ENCODE data around the gene C1QTNF6.

GRCh38 chr22:37213218-37213855, 25.3 kb upstream of the C1QTNF6 start:
- TF ChIP-seq, protein P1, sequence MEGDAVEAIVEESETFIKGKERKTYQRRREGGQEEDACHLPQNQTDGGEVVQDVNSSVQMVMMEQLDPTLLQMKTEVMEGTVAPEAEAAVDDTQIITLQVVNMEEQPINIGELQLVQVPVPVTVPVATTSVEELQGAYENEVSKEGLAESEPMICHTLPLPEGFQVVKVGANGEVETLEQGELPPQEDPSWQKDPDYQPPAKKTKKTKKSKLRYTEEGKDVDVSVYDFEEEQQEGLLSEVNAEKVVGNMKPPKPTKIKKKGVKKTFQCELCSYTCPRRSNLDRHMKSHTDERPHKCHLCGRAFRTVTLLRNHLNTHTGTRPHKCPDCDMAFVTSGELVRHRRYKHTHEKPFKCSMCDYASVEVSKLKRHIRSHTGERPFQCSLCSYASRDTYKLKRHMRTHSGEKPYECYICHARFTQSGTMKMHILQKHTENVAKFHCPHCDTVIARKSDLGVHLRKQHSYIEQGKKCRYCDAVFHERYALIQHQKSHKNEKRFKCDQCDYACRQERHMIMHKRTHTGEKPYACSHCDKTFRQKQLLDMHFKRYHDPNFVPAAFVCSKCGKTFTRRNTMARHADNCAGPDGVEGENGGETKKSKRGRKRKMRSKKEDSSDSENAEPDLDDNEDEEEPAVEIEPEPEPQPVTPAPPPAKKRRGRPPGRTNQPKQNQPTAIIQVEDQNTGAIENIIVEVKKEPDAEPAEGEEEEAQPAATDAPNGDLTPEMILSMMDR (tag by site-specific recombination; IDR thresholded peaks at IDR 0.05), result no peak
- TF ChIP-seq ZBTB8A (tag by site-specific recombination; IDR thresholded peaks at IDR 0.05) (no peak), ZNF24 (tag by site-specific recombination; IDR thresholded peaks at IDR 0.05) (no peak), ZNF560 (tag by site-specific recombination; IDR thresholded peaks at IDR 0.05; ENCODE audit: borderline replicate concordance) (no peak), ZNF558 (tag by site-specific recombination; IDR thresholded peaks at IDR 0.05) (no peak), ZNF223 (tag by site-specific recombination; IDR thresholded peaks at IDR 0.05) (no peak), REST (tag by site-specific recombination; IDR thresholded peaks at IDR 0.05) (no peak), ZBTB21 (tag by site-specific recombination; IDR thresholded peaks at IDR 0.05) (no peak), YY1 (tag by site-specific recombination; IDR thresholded peaks at IDR 0.05) (no peak), ZNF747 (tag by site-specific recombination; IDR thresholded peaks at IDR 0.05) (no peak), ZNF488 (tag by site-specific recombination; IDR thresholded peaks at IDR 0.05) (no peak), ZNF174 (tag by site-specific recombination; IDR thresholded peaks at IDR 0.05) (no peak)
- TF ChIP-seq, protein P2, sequence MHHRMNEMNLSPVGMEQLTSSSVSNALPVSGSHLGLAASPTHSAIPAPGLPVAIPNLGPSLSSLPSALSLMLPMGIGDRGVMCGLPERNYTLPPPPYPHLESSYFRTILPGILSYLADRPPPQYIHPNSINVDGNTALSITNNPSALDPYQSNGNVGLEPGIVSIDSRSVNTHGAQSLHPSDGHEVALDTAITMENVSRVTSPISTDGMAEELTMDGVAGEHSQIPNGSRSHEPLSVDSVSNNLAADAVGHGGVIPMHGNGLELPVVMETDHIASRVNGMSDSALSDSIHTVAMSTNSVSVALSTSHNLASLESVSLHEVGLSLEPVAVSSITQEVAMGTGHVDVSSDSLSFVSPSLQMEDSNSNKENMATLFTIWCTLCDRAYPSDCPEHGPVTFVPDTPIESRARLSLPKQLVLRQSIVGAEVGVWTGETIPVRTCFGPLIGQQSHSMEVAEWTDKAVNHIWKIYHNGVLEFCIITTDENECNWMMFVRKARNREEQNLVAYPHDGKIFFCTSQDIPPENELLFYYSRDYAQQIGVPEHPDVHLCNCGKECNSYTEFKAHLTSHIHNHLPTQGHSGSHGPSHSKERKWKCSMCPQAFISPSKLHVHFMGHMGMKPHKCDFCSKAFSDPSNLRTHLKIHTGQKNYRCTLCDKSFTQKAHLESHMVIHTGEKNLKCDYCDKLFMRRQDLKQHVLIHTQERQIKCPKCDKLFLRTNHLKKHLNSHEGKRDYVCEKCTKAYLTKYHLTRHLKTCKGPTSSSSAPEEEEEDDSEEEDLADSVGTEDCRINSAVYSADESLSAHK (tag by site-specific recombination; IDR thresholded peaks at IDR 0.05), result no peak
